SIG-M5 (cell line): Measurements from ENCODE around the gene PRM2.
"Not testable (repeated sequence)": the region's sequence is repeated elsewhere in the genome, so short reads cannot be mapped to it uniquely, and the experiment has no call there.

Source experiments
- DNase-seq: peaks from one replicate; lab custom pipeline; 2025; lab: John Stamatoyannopoulos, UW

Gene PRM2

DNA sequence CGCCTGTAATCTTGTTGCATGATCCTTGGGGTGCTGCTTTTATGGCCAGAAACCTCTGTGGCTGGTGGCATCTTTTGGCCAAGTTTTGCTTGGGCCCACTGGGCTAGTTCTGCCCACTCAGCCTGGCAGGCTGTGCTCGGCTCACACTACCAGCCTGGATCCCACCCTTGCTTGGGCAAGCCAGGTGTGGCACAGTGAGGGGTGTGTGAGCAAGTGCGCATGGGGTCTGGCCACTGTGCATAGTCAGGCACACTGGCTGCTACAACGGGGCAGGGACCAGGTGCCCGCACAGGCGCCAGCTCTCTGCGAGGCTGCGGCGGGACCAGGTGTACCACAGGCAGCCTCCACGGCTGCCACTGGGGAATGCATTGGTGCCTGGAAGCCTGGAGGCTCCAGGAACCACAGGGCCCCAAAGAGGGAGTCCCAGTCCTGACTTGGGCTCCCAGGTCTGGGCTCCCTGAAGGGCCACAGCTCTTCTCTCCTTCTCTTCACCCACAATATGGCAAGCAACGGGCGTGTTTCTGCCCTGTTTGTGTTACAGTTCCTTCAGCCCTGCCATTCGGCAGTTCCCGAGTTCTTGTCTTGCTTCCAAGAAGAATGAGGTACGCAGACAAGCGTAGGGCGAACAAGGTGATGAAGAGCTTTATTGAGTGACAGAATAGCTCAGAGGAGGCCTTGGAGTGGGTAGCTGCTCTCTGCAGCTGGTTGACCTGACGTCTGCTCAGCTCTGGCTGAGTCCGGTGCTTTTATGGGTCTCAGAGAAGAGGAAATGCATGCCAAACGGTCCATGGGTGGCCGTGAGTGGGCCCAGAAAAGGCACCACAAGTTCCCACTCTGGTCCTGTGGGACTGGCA is 31.6 kb upstream of the PRM2 start:
- no peak for DNase-seq

- DNase-seq, result peak; percentile 56
Measured at GRCh38 chr16:11306997-11307638, 30.8 kb upstream of the PRM2 start.

DNA sequence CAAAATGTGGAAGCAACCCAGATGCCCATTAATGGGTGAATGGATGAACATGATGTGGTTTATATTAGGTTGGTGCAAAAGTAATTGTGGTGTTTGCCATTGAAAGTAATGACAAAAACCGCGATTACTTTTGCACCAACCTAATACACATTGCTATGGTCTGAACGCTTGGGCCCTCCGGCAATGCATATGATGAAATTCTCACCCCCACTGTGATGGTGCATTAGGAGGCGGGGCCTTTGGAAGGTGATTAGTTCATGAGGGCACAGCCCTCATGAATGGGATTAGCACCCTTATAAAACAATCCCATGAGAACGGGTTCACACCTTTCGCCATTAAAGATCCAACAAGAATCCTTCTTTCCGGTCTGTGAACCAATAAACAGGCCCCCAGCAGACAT is 30.1 kb upstream of the PRM2 start:
- DNase-seq, result no peak

DNA sequence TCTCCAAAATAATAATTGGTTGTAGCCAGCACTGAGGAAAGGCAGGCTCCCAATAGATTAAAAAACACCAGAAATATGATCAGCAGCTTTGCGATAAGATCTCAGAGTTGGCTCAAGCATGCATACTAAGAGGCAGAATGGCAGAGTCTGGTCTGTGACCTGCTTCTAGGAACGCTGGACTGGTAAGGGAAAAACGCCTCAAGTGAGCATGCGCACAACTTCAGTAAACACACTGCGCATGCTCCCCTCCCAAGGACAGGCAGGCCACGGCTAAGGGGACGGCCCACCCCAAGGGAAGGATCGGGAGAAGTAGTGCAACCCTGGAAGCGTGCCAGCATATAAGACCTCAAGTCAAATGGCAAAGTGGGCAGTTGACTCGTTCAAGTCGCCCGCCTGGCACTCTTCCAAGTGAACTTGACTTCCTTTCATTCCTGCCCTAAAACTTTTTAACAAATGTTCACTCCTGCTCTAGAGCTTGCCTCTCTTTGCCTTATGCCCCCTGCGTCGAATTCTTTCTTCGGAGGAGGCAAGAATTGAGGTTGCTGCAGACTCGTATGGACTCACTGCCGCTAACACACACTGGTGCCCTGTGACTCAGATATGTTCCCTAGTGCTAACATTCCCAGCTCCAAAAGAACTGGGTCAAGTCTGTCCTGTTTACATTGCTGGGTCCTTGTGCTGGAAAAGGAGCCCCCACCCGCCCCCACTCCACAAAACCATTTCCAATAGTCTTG is 27.3 kb upstream of the PRM2 start:
- DNase-seq, result no peak

- DNase-seq, result no peak
Measured at GRCh38 chr16:11302977-11303376, 26.7 kb upstream of the PRM2 start.

- no peak for DNase-seq
Measured at GRCh38 chr16:11301645-11302501, 25.6 kb upstream of the PRM2 start.

DNA sequence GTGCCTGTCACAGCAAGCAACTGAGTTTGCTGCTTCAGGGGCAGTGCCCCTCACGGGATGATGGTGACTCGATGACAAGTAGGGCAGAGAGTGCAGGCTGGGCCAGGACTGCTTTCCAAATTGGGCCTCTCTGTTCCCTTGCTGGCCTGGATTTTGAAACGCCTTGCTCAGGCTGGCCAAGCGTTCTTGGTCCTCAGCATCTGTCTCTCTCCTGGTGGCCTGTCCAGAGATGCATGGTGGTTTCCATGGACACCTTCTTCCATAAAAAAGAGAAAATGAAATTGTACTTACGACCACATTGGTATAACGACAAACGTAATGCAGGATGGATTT is 24.2 kb upstream of the PRM2 start:
- DNase-seq, result no peak

DNA sequence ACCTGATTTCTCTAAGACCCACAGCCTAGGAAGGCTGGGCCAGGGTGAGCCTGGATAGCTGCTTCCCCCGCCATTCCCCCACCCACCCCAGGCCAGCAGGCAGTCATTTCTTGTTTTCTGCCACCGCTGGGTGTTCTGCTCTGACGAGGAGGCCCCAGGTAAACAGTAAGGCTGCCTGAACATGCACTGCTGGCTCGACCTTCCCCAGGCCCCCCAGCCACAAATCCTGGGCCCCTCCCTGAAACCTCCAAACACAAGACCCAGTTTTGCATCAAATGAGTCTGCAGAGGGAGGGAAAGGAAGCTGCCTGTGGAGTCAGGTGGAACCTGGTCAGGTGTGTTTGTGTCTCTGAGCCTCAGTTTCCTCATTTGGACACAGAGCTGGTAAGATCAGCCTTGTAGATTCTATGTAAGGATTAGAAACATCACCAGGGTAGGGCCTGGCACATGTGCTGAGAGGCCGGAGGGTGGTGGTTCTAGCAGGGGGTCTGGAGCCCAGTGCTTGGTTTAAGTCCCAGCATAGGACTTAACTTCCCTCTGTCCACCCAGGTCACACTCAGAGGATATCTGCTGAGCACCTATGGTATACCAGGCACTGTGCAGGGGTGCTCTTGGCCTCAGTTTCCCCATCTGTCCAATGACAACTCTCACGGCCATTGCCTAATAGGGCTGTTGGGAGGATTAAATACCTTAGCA is 23.7 kb upstream of the PRM2 start:
- no peak for DNase-seq

GRCh38 chr16:11298950-11299547 is 22.8 kb upstream of the PRM2 start:
- DNase-seq, result not testable (repeated sequence)

DNA sequence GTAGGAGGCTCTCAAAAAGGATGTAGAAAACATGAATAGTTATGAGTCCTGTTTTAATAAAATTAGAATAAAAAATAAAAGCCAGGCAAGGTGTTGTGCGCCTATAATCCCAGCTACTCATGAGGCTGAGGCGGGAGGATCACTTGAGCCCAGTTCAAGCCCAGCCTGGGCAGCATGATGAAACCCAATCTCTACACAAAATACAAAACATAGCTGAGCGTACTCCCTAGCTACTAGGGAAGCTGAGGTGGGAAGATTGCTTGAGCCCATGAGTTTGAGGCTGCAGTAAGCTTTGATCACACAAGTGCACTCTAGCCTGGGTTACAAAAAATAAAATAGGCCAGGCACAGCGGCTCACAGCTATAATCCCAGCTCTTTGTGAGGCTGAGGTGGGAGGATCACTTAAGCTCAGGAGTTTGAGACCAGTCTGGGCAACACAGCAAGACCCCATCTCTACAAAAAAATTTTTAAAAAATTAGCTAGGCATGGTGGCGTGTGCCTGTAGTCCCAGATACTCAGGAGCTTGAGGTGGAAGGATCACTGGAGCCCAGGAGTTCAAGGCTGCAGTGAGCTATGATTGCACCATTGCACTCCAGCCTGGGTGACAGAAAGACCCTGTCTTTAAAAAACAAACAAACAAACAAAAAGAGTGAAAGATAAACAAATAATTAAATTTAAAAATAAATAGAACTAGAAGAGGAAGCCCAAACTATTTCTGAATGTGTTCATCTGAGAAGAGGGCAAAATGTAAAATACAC is 22.0 kb upstream of the PRM2 start:
- DNase-seq, result no peak

DNA sequence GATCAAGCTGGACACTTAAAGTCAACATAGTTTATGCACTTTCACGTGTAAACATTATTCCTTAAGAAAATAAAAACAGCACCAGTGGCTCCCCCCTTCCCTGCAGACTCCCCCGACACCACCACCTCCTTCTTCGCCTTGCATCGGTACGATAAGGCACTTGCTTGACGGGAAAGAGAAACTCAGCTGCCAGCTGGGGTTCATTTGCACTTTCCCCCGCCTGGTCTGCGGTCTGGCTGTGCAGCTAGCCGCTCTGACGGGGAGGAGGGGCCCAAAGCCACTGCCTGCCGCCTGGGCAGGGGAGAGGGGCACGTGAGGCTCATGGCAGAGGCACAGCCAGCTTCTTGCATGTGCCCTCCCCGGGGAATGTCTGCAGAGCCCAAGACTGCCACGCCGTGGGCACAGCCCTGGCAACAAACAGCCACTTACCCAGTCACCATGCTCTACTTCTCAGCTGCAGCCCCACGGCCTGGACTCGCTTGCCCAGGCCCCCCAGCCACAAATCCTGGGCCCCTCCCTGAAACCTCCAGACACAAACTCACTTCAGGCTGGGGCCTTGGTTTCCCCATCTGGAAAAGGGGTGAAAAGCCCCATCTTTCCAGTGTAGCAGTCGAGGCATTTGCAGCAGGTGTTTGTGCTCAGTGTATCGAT is 21.3 kb upstream of the PRM2 start:
- no peak for DNase-seq

DNA sequence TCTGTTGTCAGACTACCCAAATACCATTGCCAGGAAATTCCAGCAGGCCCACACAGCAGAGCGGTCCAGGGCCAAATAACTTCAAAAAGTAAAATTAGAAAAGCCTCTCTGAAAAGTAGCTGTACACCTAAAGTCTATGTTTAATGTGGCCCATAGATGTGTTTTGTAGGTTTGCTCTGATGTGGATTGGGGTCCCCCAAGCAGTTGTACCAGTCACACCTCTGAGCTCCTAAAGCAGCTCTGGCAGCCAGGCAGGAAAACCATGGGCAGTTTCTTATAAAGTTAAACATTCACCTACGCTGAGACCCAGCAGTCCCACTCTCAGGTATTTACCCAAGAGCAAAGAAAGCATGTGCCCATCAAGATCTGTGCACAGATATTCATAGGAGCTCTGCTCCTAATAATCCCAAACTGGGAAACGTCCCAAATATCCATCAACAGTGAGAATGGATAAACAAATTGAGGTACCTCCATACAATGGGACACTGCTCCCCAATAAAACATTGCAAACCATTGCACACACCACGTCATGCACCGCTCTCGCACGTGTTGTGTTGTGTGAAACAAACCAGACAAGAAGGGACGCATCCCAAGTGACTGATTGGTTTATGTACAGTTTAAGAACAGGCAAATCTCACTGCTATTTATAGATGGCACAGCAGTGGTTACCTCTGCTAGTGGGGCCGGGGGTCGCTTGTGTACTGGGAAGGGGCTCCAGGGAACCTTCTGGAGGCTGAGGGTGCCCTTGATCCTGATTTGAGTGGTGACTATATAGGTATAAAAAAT is 20.6 kb upstream of the PRM2 start:
- DNase-seq, result no peak

DNA sequence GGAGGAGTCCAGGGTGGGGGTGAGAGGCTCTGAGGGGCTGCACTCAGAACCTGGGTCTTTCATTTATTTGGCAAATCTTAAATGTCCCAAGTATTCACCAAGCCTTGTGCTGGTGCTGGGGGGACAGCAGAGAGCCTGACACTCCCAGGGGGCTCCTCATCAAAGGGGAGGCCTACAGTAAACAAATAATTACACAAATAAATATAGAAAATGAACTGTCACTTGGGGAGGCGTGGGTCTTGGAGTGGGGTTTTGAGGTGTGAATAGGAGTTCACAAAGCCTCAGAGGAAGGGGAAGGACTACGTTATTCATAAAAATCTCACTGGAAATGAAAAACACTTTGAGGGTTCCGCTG is 20.0 kb upstream of the PRM2 start:
- no peak for DNase-seq

GRCh38 chr16:11295672-11296071 is 19.4 kb upstream of the PRM2 start:
- no peak for DNase-seq

DNA sequence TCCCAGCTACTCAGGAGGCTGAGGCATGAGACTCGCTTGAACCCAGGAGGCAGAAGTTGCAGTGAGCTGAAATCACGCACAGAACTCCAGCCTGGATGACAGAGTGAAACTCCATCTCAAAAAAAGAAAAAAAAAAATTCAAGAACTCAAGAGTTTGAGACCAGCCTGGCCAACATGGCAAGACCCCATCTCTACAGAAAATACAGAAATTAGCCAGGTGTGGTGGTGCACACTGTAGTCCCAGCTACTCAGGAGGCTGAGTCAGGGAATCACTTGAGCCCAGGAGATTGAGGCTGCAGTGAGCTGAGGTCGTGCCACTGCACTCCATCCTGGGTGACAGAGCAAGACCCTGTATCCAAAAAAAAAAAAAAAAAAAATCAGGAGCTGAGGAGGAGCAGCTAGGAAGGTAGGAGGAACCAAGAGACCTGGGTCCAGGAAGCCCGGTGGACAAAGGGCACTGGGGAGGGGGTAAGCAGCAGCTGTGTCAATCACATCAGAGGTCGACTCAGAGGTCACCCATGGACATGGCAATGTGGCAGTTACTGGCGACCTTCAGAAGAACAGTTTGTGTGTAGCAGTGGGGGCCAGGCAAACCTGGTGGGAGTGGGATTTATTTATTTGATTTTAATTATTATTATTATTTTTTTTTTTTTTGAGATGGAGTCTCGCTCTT is 15.9 kb upstream of the PRM2 start:
- DNase-seq, result no peak

DNA sequence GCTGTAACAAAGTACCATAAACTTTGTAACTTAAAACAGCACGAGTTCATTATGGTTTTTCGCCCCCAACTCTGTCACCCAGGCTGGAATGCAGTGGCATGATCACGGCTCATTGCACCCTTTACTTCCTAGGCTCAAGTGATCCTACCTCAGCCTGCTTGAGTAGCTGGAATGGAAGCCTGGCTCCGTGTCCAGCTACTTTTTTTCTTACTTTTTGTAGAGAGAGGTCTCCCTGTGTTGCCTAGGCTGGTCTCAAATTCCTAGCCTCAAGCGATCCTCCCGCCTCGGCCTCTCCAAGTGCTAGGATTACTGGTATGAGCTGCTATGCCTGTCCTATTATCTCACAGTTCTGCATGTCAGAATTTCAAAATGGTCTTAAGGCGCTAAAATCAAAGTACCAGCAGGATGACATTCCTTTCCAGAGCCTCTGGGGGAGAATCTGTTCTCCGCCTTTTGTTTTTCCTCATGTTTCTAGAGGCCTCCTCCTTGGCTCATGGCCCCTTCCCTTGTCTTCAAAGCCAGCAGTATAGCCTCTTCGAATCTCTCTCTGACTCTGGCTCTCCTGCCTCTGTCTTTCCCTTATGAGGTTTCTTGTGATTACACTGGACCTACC is 14.9 kb upstream of the PRM2 start:
- no peak for DNase-seq

- DNase-seq, result no peak
Measured at GRCh38 chr16:11290102-11290893, 14.0 kb upstream of the PRM2 start.
